ENCODE results near the gene MEF2C.

DNA sequence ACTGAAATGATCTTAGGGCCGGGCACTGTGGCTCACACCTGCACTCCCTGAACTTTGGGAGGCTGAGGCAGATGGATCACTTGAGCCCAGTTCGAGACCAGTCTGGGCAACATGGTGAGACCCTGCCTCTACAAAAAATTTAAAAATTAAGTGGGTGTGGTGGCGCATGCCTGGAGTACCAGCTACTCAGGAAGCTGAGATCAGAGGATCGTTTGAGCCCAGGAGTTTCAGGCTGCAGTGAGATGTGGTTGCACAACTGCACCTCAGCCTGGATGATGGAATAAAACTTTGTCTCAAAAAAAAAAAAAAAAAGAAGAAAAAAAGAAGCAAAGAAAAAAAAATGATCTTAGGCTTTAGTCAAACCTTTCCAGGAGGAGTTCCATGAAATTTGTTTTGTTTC is 41.8 kb downstream of the MEF2C start:
- TF ChIP-seq, protein P1, sequence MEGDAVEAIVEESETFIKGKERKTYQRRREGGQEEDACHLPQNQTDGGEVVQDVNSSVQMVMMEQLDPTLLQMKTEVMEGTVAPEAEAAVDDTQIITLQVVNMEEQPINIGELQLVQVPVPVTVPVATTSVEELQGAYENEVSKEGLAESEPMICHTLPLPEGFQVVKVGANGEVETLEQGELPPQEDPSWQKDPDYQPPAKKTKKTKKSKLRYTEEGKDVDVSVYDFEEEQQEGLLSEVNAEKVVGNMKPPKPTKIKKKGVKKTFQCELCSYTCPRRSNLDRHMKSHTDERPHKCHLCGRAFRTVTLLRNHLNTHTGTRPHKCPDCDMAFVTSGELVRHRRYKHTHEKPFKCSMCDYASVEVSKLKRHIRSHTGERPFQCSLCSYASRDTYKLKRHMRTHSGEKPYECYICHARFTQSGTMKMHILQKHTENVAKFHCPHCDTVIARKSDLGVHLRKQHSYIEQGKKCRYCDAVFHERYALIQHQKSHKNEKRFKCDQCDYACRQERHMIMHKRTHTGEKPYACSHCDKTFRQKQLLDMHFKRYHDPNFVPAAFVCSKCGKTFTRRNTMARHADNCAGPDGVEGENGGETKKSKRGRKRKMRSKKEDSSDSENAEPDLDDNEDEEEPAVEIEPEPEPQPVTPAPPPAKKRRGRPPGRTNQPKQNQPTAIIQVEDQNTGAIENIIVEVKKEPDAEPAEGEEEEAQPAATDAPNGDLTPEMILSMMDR (IDR thresholded peaks at IDR 0.05) = no peak
- TF ChIP-seq POLR2A (IDR thresholded peaks at IDR 0.05) = no peak
